IMR-90 (cell line): ENCODE measurements around the gene FREM3. TPM values are rescaled to one million over a fixed set of nuclear protein-coding genes. Genes with fewer than 3 reads are reported as not detected.

Experiments
- ATAC-seq: fragments of 200-7000 bp; cut with Tn5 transposase; 2 replicates; pipeline ENCODE4 v1.9.1; 2020; ENCODE audit warnings: low read depth, mild to moderate bottlenecking, moderate library complexity
- BruUV-seq: library from RNA; stranded (reverse); fragments of 400-500 nt; replicated peaks from 2 replicates; lab custom pipeline; 2021; lab: Mats Ljungman, UMichigan
- CTCF ChIA-PET: fragments of 300-600 bp; formaldehyde crosslinking; extraction: SDS; loops from one replicate; lab custom pipeline; 2021; ENCODE audit warnings: antibody characterized with exemption; lab: Yijun Ruan, JAX
- POLR2A ChIA-PET: fragments of 300-600 bp; sonication (Branson Sonifier 250); formaldehyde crosslinking; loops from one replicate; lab custom pipeline; 2022; ENCODE audit warnings: antibody characterized with exemption; ENCODE audit not compliant: unreplicated experiment; lab: Charles Lee
- DNase-seq: peaks from one replicate; pipeline ENCODE4 v3.0.0; 2013
- H2AFZ ChIP-seq: replicated peaks from 2 replicates; pipeline ENCODE3; 2013; ENCODE audit warnings: low read length, mild to moderate bottlenecking; ENCODE audit not compliant: poor library complexity
- H2AK5ac ChIP-seq: 2 replicates; pipeline ENCODE4 v1.6.1; 2013; ENCODE audit warnings: low read depth, low read length, inconsistent platforms
- H2AK9ac ChIP-seq: replicated peaks from 2 replicates; pipeline ENCODE3; 2013; ENCODE audit warnings: mild to moderate bottlenecking, low read depth, low read length, moderate library complexity; ENCODE audit not compliant: poor library complexity
- H2BK120ac ChIP-seq: 2 replicates; pipeline ENCODE4 v1.6.1; 2013; ENCODE audit warnings: low read depth, low read length, inconsistent platforms
- H2BK15ac ChIP-seq: 3 replicates; pipeline ENCODE4 v1.6.1; 2013; ENCODE audit warnings: low read depth, low read length, inconsistent platforms
- H2BK20ac ChIP-seq: 2 replicates; pipeline ENCODE4 v1.6.1; 2013; ENCODE audit warnings: low read depth, mild to moderate bottlenecking, inconsistent platforms, low read length, moderate library complexity
- H2BK5ac ChIP-seq: 2 replicates; pipeline ENCODE4 v1.6.1; 2013; ENCODE audit warnings: mild to moderate bottlenecking, low read depth, low read length, inconsistent platforms; ENCODE audit not compliant: poor library complexity, severe bottlenecking
- H3K14ac ChIP-seq: replicated peaks from 2 replicates; pipeline ENCODE4 v1.6.1; 2013; ENCODE audit warnings: low read depth, low read length, inconsistent platforms
- H3K18ac ChIP-seq: 2 replicates; pipeline ENCODE4 v1.6.1; 2013; ENCODE audit warnings: low read depth, low read length, control low read depth
- H3K23ac ChIP-seq: 2 replicates; pipeline ENCODE4 v1.6.1; 2013; ENCODE audit warnings: low read depth, low read length, inconsistent platforms
- H3K27ac ChIP-seq: 2 replicates; pipeline ENCODE4 v1.5.1; 2013; ENCODE audit warnings: mild to moderate bottlenecking, control low read depth, low read length; ENCODE audit not compliant: insufficient read depth
- H3K27me3 ChIP-seq: 2 replicates; pipeline ENCODE4 v1.6.1; 2013; ENCODE audit warnings: low read length; ENCODE audit not compliant: control insufficient read depth, insufficient read depth
- H3K36me3 ChIP-seq: 2 replicates; pipeline ENCODE4 v1.6.1; 2013; ENCODE audit warnings: low read length, mixed read lengths; ENCODE audit not compliant: control insufficient read depth, insufficient read depth
- H3K4ac ChIP-seq: 2 replicates; pipeline ENCODE4 v1.6.1; 2013; ENCODE audit warnings: low read depth, low read length, inconsistent platforms
- H3K4me1 ChIP-seq: 2 replicates; pipeline ENCODE4 v1.6.1; 2013; ENCODE audit warnings: low read length, mixed read lengths; ENCODE audit not compliant: control insufficient read depth, insufficient read depth
- H3K4me2 ChIP-seq: 2 replicates; pipeline ENCODE4 v1.6.1; 2013; ENCODE audit warnings: low read depth, mild to moderate bottlenecking, control low read depth, low read length, moderate library complexity
- H3K4me3 ChIP-seq: 2 replicates; pipeline ENCODE4 v1.5.1; 2013; ENCODE audit warnings: low read depth, mild to moderate bottlenecking, control low read depth, low read length, moderate library complexity; ENCODE audit not compliant: insufficient read depth
- H3K56ac ChIP-seq: 2 replicates; pipeline ENCODE4 v1.6.1; 2013; ENCODE audit warnings: low read length, inconsistent platforms; ENCODE audit not compliant: insufficient read depth; ENCODE audit errors: extremely low read depth
- H3K79me1 ChIP-seq, 2 experiments: 2 replicates each; pipeline ENCODE4 v1.6.1; 2013; ENCODE audit warnings: low read length in 2 of 2, inconsistent platforms in 1 of 2, low read depth in 1 of 2
- H3K9ac ChIP-seq: 2 replicates; pipeline ENCODE4 v1.6.1; 2013; ENCODE audit warnings: low read depth, low read length, control low read depth
- H3K9me1 ChIP-seq: 2 replicates; pipeline ENCODE4 v1.6.1; 2013; ENCODE audit warnings: low read length, inconsistent platforms; ENCODE audit not compliant: insufficient read depth
- H3K9me3 ChIP-seq: 2 replicates; pipeline ENCODE4 v1.6.1; 2013; ENCODE audit warnings: low read length; ENCODE audit not compliant: control insufficient read depth, insufficient read depth
- H4K20me1 ChIP-seq: 2 replicates; pipeline ENCODE4 v1.6.1; 2013; ENCODE audit warnings: low read length, inconsistent platforms; ENCODE audit not compliant: insufficient read depth
- H4K5ac ChIP-seq: 2 replicates; pipeline ENCODE4 v1.6.1; 2013; ENCODE audit warnings: mild to moderate bottlenecking, low read depth, low read length, control low read depth
- H4K8ac ChIP-seq, 2 experiments: 2 replicates each; pipeline ENCODE4 v1.6.1; 2013; ENCODE audit warnings: low read depth in 2 of 2, low read length in 2 of 2, control low read depth in 1 of 2, inconsistent platforms in 1 of 2
- H4K91ac ChIP-seq: 2 replicates; pipeline ENCODE4 v1.6.1; 2013; ENCODE audit warnings: low read depth, low read length, inconsistent platforms; ENCODE audit not compliant: insufficient read depth
- BHLHE40 ChIP-seq: fragments of 150-350 bp; IDR thresholded peaks from 2 replicates; pipeline ENCODE4 v1.6.1; 2016; ENCODE audit warnings: mild to moderate bottlenecking, low read depth, low read length
- CEBPB ChIP-seq: IDR thresholded peaks from 2 replicates; pipeline ENCODE4 v1.6.1; 2012; ENCODE audit warnings: low read depth, low read length, improper control_type of control experiment
- FOS ChIP-seq: fragments of 150-350 bp; IDR thresholded peaks from 2 replicates; pipeline ENCODE4 v1.6.1; 2016; ENCODE audit warnings: low read depth, low read length
- MAFK ChIP-seq: IDR thresholded peaks from 2 replicates; pipeline ENCODE4 v1.6.1; 2012; ENCODE audit warnings: low read depth, low read length, improper control_type of control experiment
- MAZ ChIP-seq: IDR thresholded peaks from 2 replicates; pipeline ENCODE4 v1.6.1; 2012; ENCODE audit warnings: low read depth, mild to moderate bottlenecking, low read length, improper control_type of control experiment, moderate library complexity, borderline replicate concordance
- MXI1 ChIP-seq: IDR thresholded peaks from 2 replicates; pipeline ENCODE4 v1.6.1; 2012; ENCODE audit warnings: low read depth, mild to moderate bottlenecking, low read length, moderate library complexity, borderline replicate concordance
- NFE2L2 ChIP-seq: fragments of 150-350 bp; IDR thresholded peaks from 2 replicates; pipeline ENCODE4 v1.6.1; 2016; ENCODE audit warnings: low read depth, mild to moderate bottlenecking, low read length
- POLR2A ChIP-seq: IDR thresholded peaks from 2 replicates; pipeline ENCODE4 v1.6.1; 2012; ENCODE audit warnings: mild to moderate bottlenecking, low read depth, low read length
- RAD21 ChIP-seq: IDR thresholded peaks from 2 replicates; pipeline ENCODE4 v1.6.1; 2012; ENCODE audit warnings: low read length, improper control_type of control experiment
- RCOR1 ChIP-seq: IDR thresholded peaks from 2 replicates; pipeline ENCODE4 v1.6.1; 2012; ENCODE audit warnings: mild to moderate bottlenecking, low read length, improper control_type of control experiment; ENCODE audit not compliant: insufficient replicate concordance
- RFX5 ChIP-seq: IDR thresholded peaks from 2 replicates; pipeline ENCODE4 v1.8.0; 2012; ENCODE audit warnings: low read depth, mild to moderate bottlenecking, low read length, moderate library complexity
- SMC3 ChIP-seq: fragments of 150-350 bp; IDR thresholded peaks from 2 replicates; pipeline ENCODE4 v1.6.1; 2016; ENCODE audit warnings: low read depth, mild to moderate bottlenecking, antibody characterized with exemption, low read length, moderate library complexity
- WGBS, 2 experiments: methylation state at CpG; one replicate each; pipeline versions ENCODE4 v1.1.5 to v1.1.7; 2013; ENCODE audit warnings: missing lambda C conversion rate in 2 of 2; ENCODE audit not compliant: insufficient read length in 1 of 2; ENCODE audit errors: extremely low coverage in 2 of 2; 5-methylcytosine and 5-hydroxymethylcytosine counted together
- dilution Hi-C: fragments of 300-500 bp; cut with HindIII; formaldehyde crosslinking; loops from one replicate; pipeline ENCODE4 v1.14.3; 2018; ENCODE audit warnings: low sequenced_read_pairs; ENCODE audit not compliant: unreplicated experiment
- in situ Hi-C: fragments of 300-500 bp; cut with MboI; formaldehyde crosslinking; loops from 3 replicates; pipeline ENCODE4 v1.14.3; 2019; ENCODE audit warnings: low sequenced_read_pairs, inconsistent platforms, mixed read lengths
- intact Hi-C: fragments of 100-400 bp; cut with micrococcal nuclease; formaldehyde crosslinking; loops from 2 replicates; pipeline ENCODE4 v1.10.0; 2022
- polyA plus RNA-seq, 3 experiments: library from polyadenylated mRNA; depleted of rRNA; stranded (reverse); fragments of >200 nt; gene quantifications; 2 replicates each; pipeline ENCODE4 v1.2.3, GENCODE V29; 2012; ENCODE audit warnings: low replicate concordance in 1 of 3
- total RNA-seq: library from RNA; depleted of rRNA; stranded (reverse); fragments of >200 nt; gene quantifications from 2 replicates; pipeline ENCODE4 v1.2.3, GENCODE V29; 2012
- TF ChIP-seq, protein P1 (sequence below): fragments of 150-350 bp; IDR thresholded peaks from 2 replicates; pipeline ENCODE4 v1.6.1; 2016; ENCODE audit warnings: low read depth, mild to moderate bottlenecking, low read length, moderate library complexity, borderline replicate concordance
- TF ChIP-seq, protein P2 (sequence below): fragments of 150-350 bp; IDR thresholded peaks from 2 replicates; pipeline ENCODE4 v1.6.1; 2017; ENCODE audit warnings: mild to moderate bottlenecking, antibody characterized with exemption, low read length, low read depth

Gene FREM3
- total and polyA plus RNA-seq, 2 of the 4 experiments (the other 2 are of a cell fraction) = not detected

GRCh38 chr4:143742834-143743233 is 42.4 kb upstream of the FREM3 start:
- intact Hi-C loops (no loop called here), in situ Hi-C loops (no loop called here), dilution Hi-C loops (no loop called here)
- Histone ChIP-seq H3K27ac (no peak overlapping the region), H3K14ac (no peak overlapping the region), H3K23ac (no peak overlapping the region), H3K79me1 (no peaks in the 10 kb centered on the region), H3K18ac (no peak overlapping the region), H3K4me1 (no peaks in the 10 kb centered on the region), H2AK5ac (no peak overlapping the region), H3K9me3 (no peaks in the 10 kb centered on the region), H3K9me1 (no peaks in the 10 kb centered on the region), H4K91ac (no peak overlapping the region), H3K4me3 (no peak overlapping the region), H3K36me3 (no peaks in the 10 kb centered on the region), H2BK20ac (no peak overlapping the region), H3K4ac (no peak overlapping the region), H4K20me1 (no peaks in the 10 kb centered on the region), H2BK5ac (no peak overlapping the region), H2BK15ac (no peak overlapping the region), H2AFZ (no peak overlapping the region), H3K56ac (no peak overlapping the region), H3K27me3 (no peaks in the 10 kb centered on the region), H4K5ac (no peak overlapping the region), H2AK9ac (no peak overlapping the region), H2BK120ac (no peak overlapping the region), H3K4me2 (no peak overlapping the region), H3K9ac (no peak overlapping the region), H4K8ac (no peak overlapping the region)
- no CpG with 5 or more reads among the region's 2 CpGs for WGBS, 2 experiments
- no peak for TF ChIP-seq SMC3
- no peak for TF ChIP-seq BHLHE40
- TF ChIP-seq, protein P1, sequence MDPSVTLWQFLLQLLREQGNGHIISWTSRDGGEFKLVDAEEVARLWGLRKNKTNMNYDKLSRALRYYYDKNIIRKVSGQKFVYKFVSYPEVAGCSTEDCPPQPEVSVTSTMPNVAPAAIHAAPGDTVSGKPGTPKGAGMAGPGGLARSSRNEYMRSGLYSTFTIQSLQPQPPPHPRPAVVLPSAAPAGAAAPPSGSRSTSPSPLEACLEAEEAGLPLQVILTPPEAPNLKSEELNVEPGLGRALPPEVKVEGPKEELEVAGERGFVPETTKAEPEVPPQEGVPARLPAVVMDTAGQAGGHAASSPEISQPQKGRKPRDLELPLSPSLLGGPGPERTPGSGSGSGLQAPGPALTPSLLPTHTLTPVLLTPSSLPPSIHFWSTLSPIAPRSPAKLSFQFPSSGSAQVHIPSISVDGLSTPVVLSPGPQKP = no peak
- no peak for TF ChIP-seq RFX5
- no peak for TF ChIP-seq NFE2L2
- TF ChIP-seq MXI1 = no peak
- no peak for TF ChIP-seq FOS
- no peak for TF ChIP-seq CEBPB
- TF ChIP-seq POLR2A = no peak
- TF ChIP-seq, protein P2, sequence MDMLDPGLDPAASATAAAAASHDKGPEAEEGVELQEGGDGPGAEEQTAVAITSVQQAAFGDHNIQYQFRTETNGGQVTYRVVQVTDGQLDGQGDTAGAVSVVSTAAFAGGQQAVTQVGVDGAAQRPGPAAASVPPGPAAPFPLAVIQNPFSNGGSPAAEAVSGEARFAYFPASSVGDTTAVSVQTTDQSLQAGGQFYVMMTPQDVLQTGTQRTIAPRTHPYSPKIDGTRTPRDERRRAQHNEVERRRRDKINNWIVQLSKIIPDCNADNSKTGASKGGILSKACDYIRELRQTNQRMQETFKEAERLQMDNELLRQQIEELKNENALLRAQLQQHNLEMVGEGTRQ = no peak
- TF ChIP-seq RCOR1 = no peak
- no peak for TF ChIP-seq RAD21
- TF ChIP-seq MAZ = no peak
- TF ChIP-seq MAFK = no peak
- no TSS peak for BruUV-seq
- CTCF ChIA-PET = no interaction called here
- DNase-seq = no peak
- POLR2A ChIA-PET = no interaction called here
- no peak for ATAC-seq
